Right lobe of liver (tissue), 6 donors: Measurements from ENCODE around the gene ANTXRL. TPM values are rescaled to one million over a fixed set of nuclear protein-coding genes. Genes with fewer than 3 reads are reported as not detected.
A peak's percentile ranks its signal among the peaks of the same experiment; 100 is the strongest.
"Not testable (repeated sequence)": the region's sequence is repeated elsewhere in the genome, so short reads cannot be mapped to it uniquely, and the experiment has no call there.

Experiments used
- ATAC-seq, 4 donors: fragments of 200-7000 bp; cut with Tn5 transposase; one replicate each; pipeline ENCODE4 v1.9.1; 2020; ENCODE audit warnings: mild to moderate bottlenecking in 4 of 4, moderate library complexity in 4 of 4
- DNase-seq, 3 donors: peaks; one replicate each; pipeline ENCODE4 v3.0.0-alpha.2; 2020
- H3K27ac ChIP-seq, 3 donors: fragments of 200-600 bp; one replicate each; pipeline ENCODE4 v1.8.0; 2022
- H3K27me3 ChIP-seq, 2 donors: fragments of 200-600 bp; one replicate each; pipeline ENCODE4 v1.8.0; 2022
- H3K36me3 ChIP-seq, 4 donors: fragments of 200-600 bp; sonication (generic) in 1 of 4; one replicate each; pipeline versions ENCODE4 v1.5.1 to v1.8.0; 2017 to 2022; ENCODE audit warnings: control low read depth in 1 of 4
- H3K4me1 ChIP-seq, 4 donors: fragments of 200-600 bp; sonication (generic) in 1 of 4; one replicate each; pipeline versions ENCODE4 v1.5.1 to v1.8.0; 2017 to 2022; ENCODE audit warnings: control low read depth in 1 of 4
- H3K4me3 ChIP-seq, 3 donors: fragments of 200-600 bp; one replicate each; pipeline ENCODE4 v1.8.0; 2022
- H3K9me3 ChIP-seq, 4 donors: fragments of 200-600 bp; sonication (generic) in 1 of 4; one replicate each; pipeline versions ENCODE4 v1.5.1 to v1.8.0; 2017 to 2022; ENCODE audit warnings: control low read depth in 1 of 4
- POLR2A ChIP-seq: fragments of 450-650 bp; IDR thresholded peaks from one replicate; pipeline ENCODE4 v1.6.1; 2017; ENCODE audit warnings: antibody characterized with exemption, mild to moderate bottlenecking
- WGBS: methylation state at CpG from one replicate; pipeline ENCODE4 v1.1.6; 2018; ENCODE audit warnings: low coverage, low lambda C conversion rate; ENCODE audit not compliant: insufficient coverage; ENCODE audit errors: missing lambda C conversion rate; 5-methylcytosine and 5-hydroxymethylcytosine counted together
- intact Hi-C, 2 donors: fragments of 100-400 bp; cut with DNase I; formaldehyde crosslinking; loops; one replicate each; pipeline versions ENCODE4 v1.11.2 to v1.14.1; 2022
- total RNA-seq, 6 experiments: library from RNA; depleted of rRNA in 2 of 6; stranded (reverse); fragments of >200 nt in 2 of 6; fragmentation: NEBNext Ultra II Directional in 3 of 6; extraction: Animal tissue kit (Norgen Biotek cat#: 25700) in 3 of 6; gene quantifications; one replicate each; pipeline versions ENCODE4 v1.1.0 to v1.2.4, GENCODE V29; 2016 to 2023
- TF ChIP-seq, protein P1 (sequence below), 4 donors: fragments of 200-600 bp in 3 of 4; fragments of 450-650 bp in 1 of 4; IDR thresholded peaks; one replicate each; pipeline versions ENCODE4 v1.5.1 to v1.8.0; 2016 to 2022; ENCODE audit warnings: antibody characterized with exemption in 4 of 4, mild to moderate bottlenecking in 2 of 4
- donor health status: DM: no; HTN: yes; CAD: no.
- donor health status: DM: no; HTN: no; CAD: no.
- donor health status: DM: no; HTN: no; CAD: no.
- donor health status: DM: no; HTN: yes; CAD: no.
- donor health status: DM: no; HTN: yes; CAD: no.

ANTXRL gene
- total RNA-seq, 6 experiments from 2014 or later: not detected

- Histone ChIP-seq H3K4me1 (no peaks in the 10 kb centered on the region), H3K36me3 (no peaks in the 10 kb centered on the region), H3K27ac (no peak overlapping the region), H3K27me3 (no peaks in the 10 kb centered on the region), H3K9me3 (no peaks in the 10 kb centered on the region), H3K4me3 (no peak overlapping the region)
- 57% methylated on average over 10 of the region's 10 CpGs for WGBS
- no peak for ATAC-seq
- DNase-seq: peak in 1 of 3 donors; percentile 37
- intact Hi-C loops: no loop called here
- TF ChIP-seq, protein P1, sequence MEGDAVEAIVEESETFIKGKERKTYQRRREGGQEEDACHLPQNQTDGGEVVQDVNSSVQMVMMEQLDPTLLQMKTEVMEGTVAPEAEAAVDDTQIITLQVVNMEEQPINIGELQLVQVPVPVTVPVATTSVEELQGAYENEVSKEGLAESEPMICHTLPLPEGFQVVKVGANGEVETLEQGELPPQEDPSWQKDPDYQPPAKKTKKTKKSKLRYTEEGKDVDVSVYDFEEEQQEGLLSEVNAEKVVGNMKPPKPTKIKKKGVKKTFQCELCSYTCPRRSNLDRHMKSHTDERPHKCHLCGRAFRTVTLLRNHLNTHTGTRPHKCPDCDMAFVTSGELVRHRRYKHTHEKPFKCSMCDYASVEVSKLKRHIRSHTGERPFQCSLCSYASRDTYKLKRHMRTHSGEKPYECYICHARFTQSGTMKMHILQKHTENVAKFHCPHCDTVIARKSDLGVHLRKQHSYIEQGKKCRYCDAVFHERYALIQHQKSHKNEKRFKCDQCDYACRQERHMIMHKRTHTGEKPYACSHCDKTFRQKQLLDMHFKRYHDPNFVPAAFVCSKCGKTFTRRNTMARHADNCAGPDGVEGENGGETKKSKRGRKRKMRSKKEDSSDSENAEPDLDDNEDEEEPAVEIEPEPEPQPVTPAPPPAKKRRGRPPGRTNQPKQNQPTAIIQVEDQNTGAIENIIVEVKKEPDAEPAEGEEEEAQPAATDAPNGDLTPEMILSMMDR (IDR thresholded peaks at IDR 0.05): no peak
- no peak for TF ChIP-seq POLR2A
These were observed 19.4 kb upstream of the ANTXRL start for GRCh38 chr10:46267132-46267985.

DNA sequence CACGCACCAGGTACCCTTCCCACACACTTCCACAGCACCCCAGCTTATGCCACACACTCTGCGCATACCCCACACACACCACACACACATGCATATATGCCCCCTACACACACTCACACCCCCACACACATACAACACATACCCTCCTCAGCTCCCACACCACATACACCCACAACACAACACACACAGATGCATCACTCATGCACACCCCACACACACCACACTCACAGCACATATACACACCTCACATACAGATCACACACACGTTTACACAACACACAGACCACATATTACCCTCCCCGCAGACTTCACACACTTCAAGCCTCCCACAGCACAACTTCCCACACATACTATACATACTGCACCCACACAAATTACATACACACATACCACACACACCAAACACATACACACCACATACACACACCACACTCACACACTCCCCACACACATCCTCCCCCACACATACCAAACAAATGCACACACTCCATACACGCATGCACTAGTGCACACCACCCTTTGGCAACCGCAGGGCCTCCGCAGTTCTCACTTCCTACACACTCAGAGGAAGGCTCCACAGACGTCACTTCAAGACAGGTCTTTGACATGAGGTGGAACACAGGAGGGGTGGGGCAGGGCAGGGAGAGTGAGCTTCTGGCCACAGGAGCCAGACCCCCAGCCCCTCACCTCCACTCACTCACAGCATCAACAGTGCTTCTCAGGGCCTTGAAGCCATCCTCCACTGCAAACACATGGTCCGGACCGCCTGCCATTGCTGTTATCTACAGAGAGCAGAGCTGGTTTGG lies 18.5 kb upstream of the ANTXRL start:
- H3K27ac ChIP-seq: no peak overlapping the region
- TF ChIP-seq, protein P1 (IDR thresholded peaks at IDR 0.05): no peak
- TF ChIP-seq POLR2A: no peak
- H3K27me3 ChIP-seq: no peaks in the 10 kb centered on the region
- no peak overlapping the region for H3K4me3 ChIP-seq
- H3K4me1 ChIP-seq: no peaks in the 10 kb centered on the region
- no peaks in the 10 kb centered on the region for H3K36me3 ChIP-seq
- DNase-seq (peak in 1 of 3 donors; percentile 44), ATAC-seq (peak in 2 of 4 donors; percentile 7 to 9)
- H3K9me3 ChIP-seq: no peaks in the 10 kb centered on the region
- intact Hi-C loops: no loop called here
- 67% methylated on average over 8 of the region's 10 CpGs for WGBS

DNA sequence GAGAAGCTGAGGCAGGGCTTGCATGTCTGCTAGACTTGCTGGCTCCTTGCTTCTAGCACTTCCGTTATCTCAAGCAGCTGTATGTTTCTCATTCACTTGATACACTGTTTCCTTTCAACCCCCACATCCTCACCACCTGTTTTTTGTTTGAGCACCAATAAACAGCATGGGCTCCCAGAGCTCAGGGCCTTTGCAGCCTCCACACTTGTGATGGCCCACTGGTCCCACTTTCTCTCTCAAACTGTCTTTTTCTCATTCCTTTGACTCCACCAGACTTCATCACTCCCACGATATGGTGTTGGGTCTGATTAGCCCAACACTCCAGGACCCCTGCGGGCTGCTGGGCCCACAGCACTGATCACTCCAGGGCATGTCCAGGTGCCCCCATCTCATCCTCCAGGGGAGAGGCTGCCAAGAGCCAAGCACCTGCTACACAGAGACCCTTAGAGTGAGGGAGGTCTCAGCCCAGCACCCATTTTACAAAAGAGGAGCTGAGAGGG lies 17.2 kb upstream of the ANTXRL start:
- DNase-seq: peak in 1 of 3 donors; percentile 37

GRCh38 chr10:46270086-46270811 lies 16.5 kb upstream of the ANTXRL start:
- Histone ChIP-seq H3K36me3 (no peaks in the 10 kb centered on the region), H3K27me3 (no peaks in the 10 kb centered on the region), H3K27ac (no peak overlapping the region), H3K4me1 (no peaks in the 10 kb centered on the region), H3K9me3 (no peaks in the 10 kb centered on the region), H3K4me3 (no peak overlapping the region)
- no peak for TF ChIP-seq POLR2A
- TF ChIP-seq, protein P1 (IDR thresholded peaks at IDR 0.05): no peak
- DNase-seq: peak in 1 of 3 donors; percentile 14
- intact Hi-C loops: no loop called here
- 20% methylated on average over 1 of the region's 7 CpGs for WGBS
- ATAC-seq: no peak

More for the DNA sequence above, 17.2 kb upstream of the ANTXRL start:
- WGBS: 60% methylated on average over 3 of the region's 3 CpGs
- H3K27ac ChIP-seq, H3K27me3 ChIP-seq, H3K9me3 ChIP-seq, ATAC-seq, H3K4me1 ChIP-seq, H3K36me3 ChIP-seq, H3K4me3 ChIP-seq, intact Hi-C loops: not testable (repeated sequence)

DNA sequence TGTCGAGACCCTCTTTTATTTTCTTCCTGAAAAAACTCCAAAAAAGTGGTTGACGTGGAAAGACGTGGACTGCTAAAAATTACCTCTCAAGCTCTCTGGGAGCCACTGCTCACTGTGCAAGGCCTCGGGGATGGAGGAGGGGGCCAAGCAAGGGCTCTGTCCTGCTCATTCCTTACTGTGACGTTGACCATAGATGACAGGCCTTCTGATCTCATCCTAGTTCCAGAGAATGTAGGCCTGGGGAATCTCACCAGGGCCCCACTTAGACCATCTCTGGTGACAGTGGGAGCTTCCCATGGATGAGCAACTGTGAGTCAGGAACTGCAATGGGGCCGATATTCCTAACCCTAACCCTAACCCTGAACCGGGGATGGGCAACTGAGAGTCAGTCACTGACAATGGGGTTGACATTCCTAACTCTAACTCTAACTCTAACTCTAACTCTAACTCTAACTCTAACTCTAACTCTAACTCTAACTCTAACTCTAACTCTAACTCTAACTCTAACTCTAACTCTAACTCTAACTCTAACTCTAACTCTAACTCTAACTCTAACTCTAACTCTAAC lies 15.8 kb upstream of the ANTXRL start:
- intact Hi-C loops, ATAC-seq, H3K27me3 ChIP-seq, H3K9me3 ChIP-seq, H3K36me3 ChIP-seq, H3K27ac ChIP-seq, H3K4me1 ChIP-seq, H3K4me3 ChIP-seq: not testable (repeated sequence)
- 63% methylated on average over 5 of the region's 7 CpGs for WGBS
- DNase-seq: peak in 1 of 3 donors; percentile 17

DNA sequence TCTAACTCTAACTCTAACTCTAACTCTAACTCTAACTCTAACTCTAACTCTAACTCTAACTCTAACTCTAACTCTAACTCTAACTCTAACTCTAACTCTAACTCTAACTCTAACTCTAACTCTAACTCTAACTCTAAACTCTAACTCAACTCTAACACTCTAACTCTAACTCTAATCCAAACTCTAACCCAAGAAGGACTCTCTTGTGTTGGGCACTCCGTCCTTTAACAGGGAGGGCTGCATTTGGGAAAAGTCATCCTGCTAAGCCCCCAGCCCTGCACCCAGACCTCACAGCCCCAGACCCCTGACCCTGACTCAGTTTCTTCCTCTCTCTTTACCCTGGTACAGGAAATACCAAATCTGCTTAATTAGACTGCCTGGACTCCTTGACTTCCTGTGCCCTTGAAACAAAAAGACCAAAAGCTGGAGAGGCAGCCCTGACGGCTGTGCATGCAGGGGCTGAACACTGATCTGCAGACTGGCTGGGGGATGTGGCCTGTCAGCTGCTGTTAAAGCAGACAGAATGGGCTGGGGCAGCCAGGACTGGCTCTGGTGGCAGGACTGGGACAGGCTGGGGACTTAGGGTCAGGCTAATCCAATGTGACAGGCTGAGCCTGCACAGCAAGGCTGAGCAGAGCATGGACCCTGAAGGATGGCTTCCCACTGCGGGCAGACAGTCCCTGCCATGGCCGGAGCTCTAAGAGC lies 14.8 kb upstream of the ANTXRL start:
- H3K27me3 ChIP-seq, H3K9me3 ChIP-seq, H3K36me3 ChIP-seq, intact Hi-C loops, H3K27ac ChIP-seq, H3K4me1 ChIP-seq, H3K4me3 ChIP-seq: not testable (repeated sequence)
- WGBS: 46% methylated on average over 2 of the region's 4 CpGs
- ATAC-seq (peak; percentile 34 to 50 (median 43)), DNase-seq (peak in 1 of 3 donors; percentile 39)
